B cell (primary cell): ENCODE measurements around the gene AGXT2.

Source experiments
- CTCF ChIP-seq: fragments of 200-600 bp; IDR thresholded peaks from one replicate; pipeline ENCODE4 v1.8.0; 2022; ENCODE audit warnings: antibody characterized with exemption, mild to moderate bottlenecking
- EZH2 ChIP-seq: IDR thresholded peaks from 2 replicates; pipeline ENCODE4 v1.6.1; 2012; ENCODE audit warnings: borderline replicate concordance, low read depth, mild to moderate bottlenecking, moderate library complexity, low read length; ENCODE audit not compliant: insufficient read depth, poor library complexity, severe bottlenecking

- TF ChIP-seq EZH2, result no peak
- TF ChIP-seq CTCF, result no peak
Observed at GRCh38 chr5:35067985-35068384, 20.2 kb upstream of the AGXT2 start.
